NCI-H128 (cell line): ENCODE data around the gene AAGAB.
"Not testable (repeated sequence)": the region's sequence is repeated elsewhere in the genome, so short reads cannot be mapped to it uniquely, and the experiment has no call there.

ENCODE experiments used
- DNase-seq: peaks from one replicate; lab custom pipeline; 2025; ENCODE audit not compliant: unreplicated experiment; lab: John Stamatoyannopoulos, UW

AAGAB gene

GRCh38 chr15:67154249-67154648, 100.2 kb downstream of the AAGAB start:
- no peak for DNase-seq

- not testable (repeated sequence) for DNase-seq
Measured at GRCh38 chr15:67153044-67153443, 101.4 kb downstream of the AAGAB start.

- DNase-seq = no peak
Measured at GRCh38 chr15:67152429-67152828, 102.0 kb downstream of the AAGAB start.
